Measurements from ENCODE around the gene FRMPD3. TPM values are rescaled to one million over a fixed set of nuclear protein-coding genes. Genes with fewer than 3 reads are reported as not detected.
"Not testable (repeated sequence)": the region's sequence is repeated elsewhere in the genome, so short reads cannot be mapped to it uniquely, and the experiment has no call there.

FRMPD3 gene
- total RNA-seq, 1 experiment from 2014 or later, result 2.0 TPM

GRCh38 chrX:107470971-107471370, 21.5 kb downstream of the FRMPD3 start (continued):
- TF ChIP-seq NFYB (CRISPR knock-in tag; conservative IDR thresholded peaks at IDR 0.05; ENCODE audit: low read depth) (no peak), CDX4 (CRISPR knock-in tag; IDR thresholded peaks at IDR 0.05; ENCODE audit: borderline replicate concordance) (no peak), KAT7 (CRISPR knock-in tag; IDR thresholded peaks at IDR 0.05; ENCODE audit: borderline replicate concordance) (no peak), FOXJ3 (CRISPR knock-in tag; IDR thresholded peaks at IDR 0.05; ENCODE audit: borderline replicate concordance) (no peak)
- TF ChIP-seq, protein P1, sequence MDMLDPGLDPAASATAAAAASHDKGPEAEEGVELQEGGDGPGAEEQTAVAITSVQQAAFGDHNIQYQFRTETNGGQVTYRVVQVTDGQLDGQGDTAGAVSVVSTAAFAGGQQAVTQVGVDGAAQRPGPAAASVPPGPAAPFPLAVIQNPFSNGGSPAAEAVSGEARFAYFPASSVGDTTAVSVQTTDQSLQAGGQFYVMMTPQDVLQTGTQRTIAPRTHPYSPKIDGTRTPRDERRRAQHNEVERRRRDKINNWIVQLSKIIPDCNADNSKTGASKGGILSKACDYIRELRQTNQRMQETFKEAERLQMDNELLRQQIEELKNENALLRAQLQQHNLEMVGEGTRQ (CRISPR knock-in tag; IDR thresholded peaks at IDR 0.05), result no peak

DNA sequence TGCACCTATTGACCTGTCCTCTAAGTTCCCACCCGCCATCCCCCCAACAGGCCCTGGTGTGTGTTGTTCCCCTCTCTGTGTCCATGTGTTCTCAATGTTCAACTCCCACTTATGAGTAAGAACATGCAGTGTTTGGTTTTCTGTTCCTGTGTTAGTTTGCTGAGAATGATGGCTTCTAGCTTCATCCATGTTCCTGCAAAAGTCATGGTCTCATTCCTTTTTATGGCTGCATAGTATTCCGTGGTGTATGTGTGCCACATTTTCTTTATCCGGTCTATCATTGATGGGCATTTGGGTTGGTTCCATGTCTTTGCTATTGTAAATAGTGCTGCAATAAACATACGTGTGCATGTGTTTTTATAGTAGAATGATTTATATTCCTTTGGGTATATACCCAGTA, 22.0 kb downstream of the FRMPD3 start:
- H3K27ac Mint-ChIP-seq; H3K4me1 Mint-ChIP-seq; H3K27me3 Mint-ChIP-seq (ENCODE audit: low read depth); H3K4me3 Mint-ChIP-seq; H3K9me3 Mint-ChIP-seq; ATAC-seq; H3K36me3 Mint-ChIP-seq; DNase-seq (ENCODE audit: low spot score); POLR2A ChIA-PET: not testable (repeated sequence)
- CTCF ChIA-PET, result interaction anchor here (1.0 to 1.7 kb wide), 9 partner anchors 10 to 577 kb away, joined by 3 to 19 read pairs (median 6); no protein-coding TSS in a partner anchor

DNA sequence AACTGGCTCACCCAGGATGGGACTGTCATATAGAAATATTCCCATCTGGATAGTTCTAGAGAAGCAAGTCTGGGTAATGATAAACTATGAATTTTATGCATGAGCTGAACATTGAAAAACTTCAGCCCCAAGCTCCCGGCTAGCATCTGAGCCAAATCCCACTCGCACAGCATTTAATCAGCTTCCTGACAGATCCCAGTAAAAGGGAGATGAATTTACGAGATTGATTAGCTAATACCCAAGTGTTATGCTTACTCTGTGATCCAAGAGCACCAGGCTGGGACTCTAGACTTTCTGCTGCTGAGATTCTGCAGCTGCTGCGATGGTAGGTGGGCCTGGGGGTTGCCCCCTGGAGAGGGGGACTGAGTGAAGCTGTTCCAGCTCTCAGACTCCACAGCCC, 28.0 kb downstream of the FRMPD3 start:
- H3K4me1 Mint-ChIP-seq, result 0 out of 2 replicates have a peak, but pooled peaks cover 8% of the 10 kb centered on the region
- ATAC-seq (no peak), DNase-seq (ENCODE audit: low spot score) (no peak)
- TF ChIP-seq ATF6 (CRISPR knock-in tag; IDR thresholded peaks at IDR 0.05) (no peak), ZNF532 (CRISPR knock-in tag; IDR thresholded peaks at IDR 0.05; ENCODE audit: borderline replicate concordance) (no peak), NR1H2 (CRISPR knock-in tag; IDR thresholded peaks at IDR 0.05) (no peak), PRRX2 (CRISPR knock-in tag; IDR thresholded peaks at IDR 0.05) (no peak)
- TF ChIP-seq, protein P2, sequence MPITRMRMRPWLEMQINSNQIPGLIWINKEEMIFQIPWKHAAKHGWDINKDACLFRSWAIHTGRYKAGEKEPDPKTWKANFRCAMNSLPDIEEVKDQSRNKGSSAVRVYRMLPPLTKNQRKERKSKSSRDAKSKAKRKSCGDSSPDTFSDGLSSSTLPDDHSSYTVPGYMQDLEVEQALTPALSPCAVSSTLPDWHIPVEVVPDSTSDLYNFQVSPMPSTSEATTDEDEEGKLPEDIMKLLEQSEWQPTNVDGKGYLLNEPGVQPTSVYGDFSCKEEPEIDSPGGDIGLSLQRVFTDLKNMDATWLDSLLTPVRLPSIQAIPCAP (CRISPR knock-in tag; IDR thresholded peaks at IDR 0.05), result no peak
- no peak overlapping the region for H3K27ac Mint-ChIP-seq
- no peaks in the 10 kb centered on the region for H3K9me3 Mint-ChIP-seq
- CTCF ChIA-PET, result interaction anchor here (0.5 to 3.5 kb wide), 2 partner anchors 26 to 605 kb away, joined by 3 to 10 read pairs; no protein-coding TSS in a partner anchor
- H3K4me3 Mint-ChIP-seq, result no peak overlapping the region
- no peaks in the 10 kb centered on the region for H3K36me3 Mint-ChIP-seq
- no peaks in the 10 kb centered on the region for H3K27me3 Mint-ChIP-seq (ENCODE audit: low read depth)
- POLR2A ChIA-PET, result no interaction called here

- no peaks in the 10 kb centered on the region for H3K36me3 Mint-ChIP-seq
- DNase-seq (ENCODE audit: low spot score) (no peak), ATAC-seq (no peak)
- H3K4me3 Mint-ChIP-seq, result no peak overlapping the region
- no peak overlapping the region for H3K27ac Mint-ChIP-seq
- ChIA-PET POLR2A (no interaction called here), CTCF (interaction anchor here (1.0 to 1.2 kb wide), 2 partner anchors 62 to 193 kb away, joined by 3 read pairs; no protein-coding TSS in a partner anchor)
- H3K9me3 Mint-ChIP-seq, result no peaks in the 10 kb centered on the region
- H3K27me3 Mint-ChIP-seq (ENCODE audit: low read depth), result no peaks in the 10 kb centered on the region
- peaks cover 9% of the 10 kb centered on the region; the same call in 1 of the 2 replicates for H3K4me1 Mint-ChIP-seq
- no peak for TF ChIP-seq ARID4B (CRISPR knock-in tag; IDR thresholded peaks at IDR 0.05; ENCODE audit: borderline replicate concordance)
- TF ChIP-seq, protein P3, sequence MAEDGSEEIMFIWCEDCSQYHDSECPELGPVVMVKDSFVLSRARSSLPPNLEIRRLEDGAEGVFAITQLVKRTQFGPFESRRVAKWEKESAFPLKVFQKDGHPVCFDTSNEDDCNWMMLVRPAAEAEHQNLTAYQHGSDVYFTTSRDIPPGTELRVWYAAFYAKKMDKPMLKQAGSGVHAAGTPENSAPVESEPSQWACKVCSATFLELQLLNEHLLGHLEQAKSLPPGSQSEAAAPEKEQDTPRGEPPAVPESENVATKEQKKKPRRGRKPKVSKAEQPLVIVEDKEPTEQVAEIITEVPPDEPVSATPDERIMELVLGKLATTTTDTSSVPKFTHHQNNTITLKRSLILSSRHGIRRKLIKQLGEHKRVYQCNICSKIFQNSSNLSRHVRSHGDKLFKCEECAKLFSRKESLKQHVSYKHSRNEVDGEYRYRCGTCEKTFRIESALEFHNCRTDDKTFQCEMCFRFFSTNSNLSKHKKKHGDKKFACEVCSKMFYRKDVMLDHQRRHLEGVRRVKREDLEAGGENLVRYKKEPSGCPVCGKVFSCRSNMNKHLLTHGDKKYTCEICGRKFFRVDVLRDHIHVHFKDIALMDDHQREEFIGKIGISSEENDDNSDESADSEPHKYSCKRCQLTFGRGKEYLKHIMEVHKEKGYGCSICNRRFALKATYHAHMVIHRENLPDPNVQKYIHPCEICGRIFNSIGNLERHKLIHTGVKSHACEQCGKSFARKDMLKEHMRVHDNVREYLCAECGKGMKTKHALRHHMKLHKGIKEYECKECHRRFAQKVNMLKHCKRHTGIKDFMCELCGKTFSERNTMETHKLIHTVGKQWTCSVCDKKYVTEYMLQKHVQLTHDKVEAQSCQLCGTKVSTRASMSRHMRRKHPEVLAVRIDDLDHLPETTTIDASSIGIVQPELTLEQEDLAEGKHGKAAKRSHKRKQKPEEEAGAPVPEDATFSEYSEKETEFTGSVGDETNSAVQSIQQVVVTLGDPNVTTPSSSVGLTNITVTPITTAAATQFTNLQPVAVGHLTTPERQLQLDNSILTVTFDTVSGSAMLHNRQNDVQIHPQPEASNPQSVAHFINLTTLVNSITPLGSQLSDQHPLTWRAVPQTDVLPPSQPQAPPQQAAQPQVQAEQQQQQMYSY (CRISPR knock-in tag; IDR thresholded peaks at IDR 0.05), result no peak
Measured at GRCh38 chrX:107480272-107480671, 30.8 kb downstream of the FRMPD3 start.
